Esophagus squamous epithelium (tissue), 5 donors: ENCODE measurements around the gene LDLRAP1. TPM values are rescaled to one million over a fixed set of nuclear protein-coding genes. Genes with fewer than 3 reads are reported as not detected.
A peak's percentile ranks its signal among the peaks of the same experiment; 100 is the strongest.

Experiments used
- DNase-seq: peaks from one replicate; lab custom pipeline; 2025; lab: John Stamatoyannopoulos, UW
- H3K27ac ChIP-seq, 4 donors: fragments of 200-600 bp; sonication (generic); one replicate each; pipeline ENCODE4 v1.5.1; 2016 to 2019; ENCODE audit warnings: mild to moderate bottlenecking in 1 of 4
- H3K27me3 ChIP-seq, 4 donors: fragments of 200-600 bp; sonication (generic); 1 replicate in 3 of 4; 2 replicates in 1 of 4; pipeline versions ENCODE4 v1.5.1 to v1.6.0; 2017 to 2021; ENCODE audit warnings: antibody characterized with exemption in 1 of 4
- H3K36me3 ChIP-seq, 3 donors: fragments of 200-600 bp; sonication (generic); one replicate each; pipeline ENCODE4 v1.5.1; 2016 to 2019
- H3K4me1 ChIP-seq, 3 donors: fragments of 200-600 bp; sonication (generic); one replicate each; pipeline ENCODE4 v1.5.1; 2017 to 2019
- H3K4me3 ChIP-seq, 4 donors: fragments of 200-600 bp; sonication (generic); 1 replicate in 3 of 4; 2 replicates in 1 of 4; pipeline ENCODE4 v1.5.1; 2016 to 2019; ENCODE audit warnings: mild to moderate bottlenecking in 2 of 4, moderate library complexity in 1 of 4
- H3K9me3 ChIP-seq, 3 donors: fragments of 200-600 bp; sonication (generic); one replicate each; pipeline ENCODE4 v1.5.1; 2016 to 2019
- CTCF ChIP-seq, 6 experiments: fragments of 450-650 bp in 4 of 6; fragments of 200-600 bp in 2 of 6; sonication (generic) in 2 of 6; IDR thresholded peaks; one replicate each; pipeline ENCODE4 v1.5.1; 2016 to 2019; ENCODE audit warnings: antibody characterized with exemption in 6 of 6, mild to moderate bottlenecking in 4 of 6, moderate library complexity in 4 of 6
- POLR2A ChIP-seq, 4 donors: fragments of 450-650 bp; IDR thresholded peaks; one replicate each; pipeline ENCODE4 v1.6.1; 2017; ENCODE audit warnings: antibody characterized with exemption in 4 of 4, mild to moderate bottlenecking in 4 of 4, moderate library complexity in 3 of 4
- WGBS, 2 donors: methylation state at CpG; one replicate each; pipeline ENCODE4 v1.1.5; 2018; 5-methylcytosine and 5-hydroxymethylcytosine counted together
- intact Hi-C: fragments of 100-400 bp; cut with DNase I; formaldehyde crosslinking; loops from one replicate; pipeline ENCODE4 v1.15.0; 2022
- total RNA-seq, 4 donors: library from RNA; depleted of rRNA; stranded (reverse); fragments of >200 nt; gene quantifications; one replicate each; pipeline ENCODE4 v1.1.0, GENCODE V29; 2016
- donor health status: DM: yes; HTN: yes; CAD: no.

LDLRAP1 gene
- total RNA-seq, 4 donors from 2014 or later = 17.0 to 21.4 (median 19.5) TPM

DNA sequence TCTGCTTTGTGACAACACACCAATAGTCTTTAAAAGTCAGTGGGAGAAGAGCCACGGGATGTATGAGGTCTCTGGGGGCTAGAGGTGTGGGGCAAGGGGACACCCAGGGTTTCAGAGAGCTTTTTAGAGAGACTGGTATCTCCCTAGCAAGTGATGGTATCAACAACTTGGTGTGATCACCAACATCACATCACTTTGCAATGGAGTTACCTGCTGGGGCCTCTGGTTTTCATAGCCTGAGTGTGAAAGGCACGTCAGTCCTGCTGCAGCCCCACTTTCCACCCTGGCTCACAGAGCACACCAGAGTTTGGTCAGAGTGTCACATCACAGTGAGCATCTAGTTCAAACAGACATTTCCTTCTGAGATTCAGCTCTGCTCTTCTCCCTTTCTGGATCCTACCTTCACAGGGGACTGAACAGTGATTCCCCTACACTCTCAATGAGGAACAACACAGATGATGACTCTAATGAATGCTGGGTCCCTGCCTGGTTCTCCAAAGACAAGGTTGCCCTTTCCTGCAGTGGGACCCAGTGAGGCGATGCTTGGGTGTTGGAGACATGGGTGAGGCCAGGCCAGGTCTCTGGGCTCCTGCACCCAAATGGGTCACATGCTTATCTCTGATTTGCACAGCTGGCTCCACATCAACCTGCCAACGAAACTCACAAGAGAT, 71.2 kb downstream of the LDLRAP1 start:
- no peak for DNase-seq
- Histone ChIP-seq H3K27me3 (peaks cover 0 to 13% (median 0%) of the 10 kb centered on the region in 4 donors), H3K4me1 (peaks cover 24 to 62% (median 36%) of the 10 kb centered on the region in 3 donors), H3K4me3 (no peak overlapping the region), H3K27ac (no peak overlapping the region), H3K36me3 (no peaks in the 10 kb centered on the region), H3K9me3 (no peaks in the 10 kb centered on the region)
- intact Hi-C loops = loop anchor here (5.0 kb wide), 1 partner anchor 133 kb away; no protein-coding TSS in a partner anchor
- no peak for TF ChIP-seq CTCF (IDR thresholded peaks at IDR 0.05)
- no peak for TF ChIP-seq POLR2A (IDR thresholded peaks at IDR 0.05)
- 50 to 69% methylated on average over 3 to 4 of the region's 4 CpGs for WGBS, 2 donors

GRCh38 chr1:25615172-25615541, 71.8 kb downstream of the LDLRAP1 start:
- WGBS, 2 donors = 50 to 63% methylated on average over 7 of the region's 7 CpGs
- H3K27ac ChIP-seq = peak overlapping the region in 2 of 4 donors; percentile 87 to 92
- H3K9me3 ChIP-seq = no peaks in the 10 kb centered on the region
- intact Hi-C loops = loop anchor here (5.0 kb wide), 1 partner anchor 132 kb away; no protein-coding TSS in a partner anchor
- H3K36me3 ChIP-seq = no peaks in the 10 kb centered on the region
- peaks cover 0 to 18% (median 0%) of the 10 kb centered on the region in 4 donors for H3K27me3 ChIP-seq
- no peak for DNase-seq
- H3K4me3 ChIP-seq = no peak overlapping the region
- H3K4me1 ChIP-seq = peaks cover 25 to 62% (median 41%) of the 10 kb centered on the region in 3 donors
- TF ChIP-seq CTCF (IDR thresholded peaks at IDR 0.05) (no peak), POLR2A (IDR thresholded peaks at IDR 0.05) (no peak)

DNA sequence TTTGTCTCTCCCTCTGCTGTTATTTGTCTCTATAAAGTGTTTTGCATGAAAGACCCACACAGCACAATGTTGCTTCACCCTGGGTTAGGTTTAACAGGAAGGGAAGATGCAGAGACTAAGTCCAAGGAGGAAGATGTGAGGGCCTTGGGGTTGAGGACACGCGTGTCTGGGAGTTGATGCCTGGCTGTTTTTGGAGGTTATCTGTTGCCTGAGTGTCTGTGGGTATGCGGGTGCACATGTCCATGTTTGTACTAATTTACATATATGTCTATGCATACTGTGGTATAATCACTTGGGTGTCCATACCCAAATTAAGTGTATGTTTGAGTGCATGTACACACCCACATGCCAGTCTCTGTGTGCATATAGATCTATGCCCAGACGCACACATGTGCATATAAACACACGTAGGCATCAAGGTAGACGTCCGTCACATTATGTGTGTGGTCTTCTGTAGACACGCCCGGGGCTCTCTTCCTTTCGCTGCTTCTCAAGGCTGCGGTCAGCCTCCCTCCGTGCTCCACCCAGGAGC, 72.2 kb downstream of the LDLRAP1 start:
- no peak for TF ChIP-seq POLR2A (IDR thresholded peaks at IDR 0.05)
- no peak for TF ChIP-seq CTCF (IDR thresholded peaks at IDR 0.05)
- no peak for DNase-seq
- H3K4me1 ChIP-seq = peaks cover 23 to 62% (median 41%) of the 10 kb centered on the region in 3 donors
- peak overlapping the region; percentile 39 to 93 (median 77) for H3K4me3 ChIP-seq
- peak overlapping the region; percentile 61 to 92 (median 81) for H3K27ac ChIP-seq
- 9 to 23% methylated on average over 7 to 11 of the region's 12 CpGs for WGBS, 2 donors
- intact Hi-C loops = loop anchor here (5.0 kb wide), 1 partner anchor 132 kb away; no protein-coding TSS in a partner anchor
- no peaks in the 10 kb centered on the region for H3K9me3 ChIP-seq
- H3K36me3 ChIP-seq = no peaks in the 10 kb centered on the region
- peaks cover 0 to 21% (median 0%) of the 10 kb centered on the region in 4 donors for H3K27me3 ChIP-seq

DNA sequence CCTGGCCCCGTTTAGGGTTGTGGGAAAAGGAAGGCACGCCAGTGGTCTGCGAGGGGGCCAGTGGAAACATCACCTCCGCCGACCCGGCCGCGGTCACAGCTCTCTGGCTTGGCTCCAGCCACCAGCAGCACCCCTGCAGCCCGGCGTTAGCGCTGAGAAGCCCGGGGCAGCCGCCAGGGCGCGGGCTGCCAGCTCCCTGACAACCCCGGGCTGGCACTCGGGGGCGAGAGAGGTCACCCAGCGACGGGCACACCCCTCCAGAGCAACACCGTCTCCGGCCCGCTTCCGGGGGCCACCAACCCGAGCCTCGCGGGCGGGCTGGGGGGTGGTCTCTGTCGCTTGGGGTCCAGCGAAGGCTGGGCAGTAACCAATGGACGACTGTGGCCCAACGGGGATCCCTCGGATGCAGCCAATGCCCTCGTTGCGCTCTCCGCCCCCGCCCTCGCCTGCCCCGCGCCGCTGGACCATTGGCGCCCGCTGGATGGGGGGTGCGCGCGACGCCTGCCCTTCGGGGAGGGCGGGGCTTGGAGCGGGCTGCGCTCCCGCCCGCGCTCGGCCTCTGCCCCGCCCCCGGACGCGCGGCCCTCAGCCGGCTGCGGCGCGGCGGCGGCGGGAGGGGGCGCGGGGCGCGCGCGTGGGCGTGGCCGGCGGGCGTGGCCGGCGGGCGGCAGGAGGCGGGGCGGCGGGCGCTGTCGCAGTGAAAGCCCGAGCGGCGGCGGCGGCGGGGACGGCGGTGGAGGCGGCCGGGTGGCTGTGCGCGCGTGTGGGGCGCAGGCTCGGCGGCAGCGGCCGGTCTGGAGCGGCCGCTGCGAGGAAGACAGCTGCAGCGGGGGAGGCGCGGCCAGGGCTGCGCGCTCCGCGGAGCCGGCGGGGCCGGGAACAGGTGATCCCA, 72.9 kb downstream of the LDLRAP1 start, which contains the start of gene MAN1C1:
MAN1C1 (plus strand) TSS at position 697 of the 892 bp plus-strand sequence. CDS start 1,007 bp downstream, outside the sequence.
- Histone ChIP-seq H3K36me3 (no peaks in the 10 kb centered on the region), H3K9me3 (no peaks in the 10 kb centered on the region), H3K27me3 (peaks cover 0 to 21% (median 0%) of the 10 kb centered on the region in 4 donors), H3K27ac (peak within 1 kb of the TSS; percentile 67 to 92 (median 82)), H3K4me1 (peaks cover 16 to 60% (median 37%) of the 10 kb centered on the region in 3 donors), H3K4me3 (peak within 1 kb of the TSS; percentile 69 to 93 (median 86))
- TF ChIP-seq CTCF (IDR thresholded peaks at IDR 0.05) (peak in 5 of 6 experiments; percentile 38 to 57 (median 45)), POLR2A (IDR thresholded peaks at IDR 0.05) (peak in 2 of 4 donors; percentile 43 to 51)
- WGBS, 2 donors = 0% methylated on average over 1 to 13 of the region's 116 CpGs
- no peak for DNase-seq
- intact Hi-C loops = loop anchor here (5.0 kb wide), 1 partner anchor 131 kb away; no protein-coding TSS in a partner anchor
